Ishikawa (cell line): ENCODE measurements around the gene G6PC2.

ENCODE experiments used
- CEBPB ChIP-seq: IDR thresholded peaks from 2 replicates; pipeline ENCODE4 v1.6.1; 2012
- CREB1 ChIP-seq: IDR thresholded peaks from 2 replicates; pipeline ENCODE4 v1.6.1; 2012; ENCODE audit warnings: low read depth
- EGR1 ChIP-seq: IDR thresholded peaks from 2 replicates; pipeline ENCODE4 v1.6.1; 2012
- EP300 ChIP-seq: IDR thresholded peaks from 2 replicates; pipeline ENCODE4 v1.6.1; 2012; ENCODE audit warnings: borderline replicate concordance
- FOXM1 ChIP-seq: IDR thresholded peaks from 2 replicates; pipeline ENCODE4 v1.6.1; 2012; ENCODE audit warnings: low read depth, borderline replicate concordance
- MAX ChIP-seq: IDR thresholded peaks from 2 replicates; pipeline ENCODE4 v1.6.1; 2012
- NFIC ChIP-seq: IDR thresholded peaks from 2 replicates; pipeline ENCODE4 v1.6.1; 2012
- RAD21 ChIP-seq: IDR thresholded peaks from 2 replicates; pipeline ENCODE4 v1.6.1; 2012; ENCODE audit warnings: low read depth
- REST ChIP-seq: IDR thresholded peaks from 2 replicates; pipeline ENCODE4 v1.6.1; 2012; ENCODE audit warnings: low read depth, mild to moderate bottlenecking
- TAF1 ChIP-seq: IDR thresholded peaks from 2 replicates; pipeline ENCODE4 v1.6.1; 2012; ENCODE audit warnings: low read depth, mild to moderate bottlenecking
- TCF12 ChIP-seq: IDR thresholded peaks from 2 replicates; pipeline ENCODE4 v1.6.1; 2012; ENCODE audit warnings: low read depth
- TEAD4 ChIP-seq: IDR thresholded peaks from 2 replicates; pipeline ENCODE4 v1.6.1; 2012
- USF1 ChIP-seq: IDR thresholded peaks from 2 replicates; pipeline ENCODE4 v1.6.1; 2012
- YY1 ChIP-seq: IDR thresholded peaks from 2 replicates; pipeline ENCODE4 v1.6.1; 2012; ENCODE audit warnings: low read depth
- ZBTB7A ChIP-seq: IDR thresholded peaks from 2 replicates; pipeline ENCODE4 v1.6.1; 2012; ENCODE audit warnings: low read depth

Gene G6PC2

DNA sequence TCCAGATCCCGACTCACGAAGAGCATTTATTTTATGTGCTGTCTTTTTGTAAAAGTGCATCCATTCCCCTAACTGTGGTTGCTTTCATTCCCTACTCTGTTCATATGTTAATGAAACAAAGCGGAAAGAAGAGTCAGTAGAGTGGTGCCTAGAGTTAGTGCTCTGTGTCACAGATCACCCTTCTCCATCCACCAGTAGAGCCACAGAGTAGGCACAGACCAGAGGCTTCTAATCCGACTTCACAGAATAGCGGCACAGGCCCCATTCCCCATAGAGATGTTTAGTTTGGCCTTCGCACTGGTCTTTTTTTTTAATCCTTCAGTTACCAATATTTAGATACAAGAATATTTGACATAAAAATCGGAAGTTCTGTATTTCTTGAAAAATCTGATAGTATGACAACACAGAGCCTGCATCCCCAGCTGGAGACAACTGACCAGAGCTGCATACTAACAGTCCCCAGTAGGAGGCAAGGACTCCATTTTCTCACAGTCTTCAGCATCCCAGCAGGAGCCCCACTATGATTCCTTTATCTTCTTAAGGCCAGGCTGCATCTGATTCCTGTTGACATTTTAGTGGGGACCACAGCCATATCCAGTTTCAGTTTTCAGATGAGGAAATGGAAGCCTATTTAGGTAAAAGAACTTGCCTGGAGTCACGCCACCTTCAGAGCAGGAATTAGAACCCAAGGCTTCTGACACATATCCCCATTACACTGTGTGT is 7.0 kb downstream of the G6PC2 start:
- TF ChIP-seq MAX (no peak), ZBTB7A (no peak), TCF12 (no peak), YY1 (no peak), TAF1 (no peak), EGR1 (no peak), TEAD4 (no peak), FOXM1 (no peak), CREB1 (no peak), RAD21 (no peak), USF1 (no peak), NFIC (no peak), REST (no peak), CEBPB (no peak), EP300 (no peak)

- TF ChIP-seq FOXM1 (no peak), EGR1 (no peak), ZBTB7A (no peak), YY1 (no peak), TCF12 (no peak), CEBPB (no peak), RAD21 (no peak), TAF1 (no peak), REST (no peak), TEAD4 (no peak), EP300 (no peak), MAX (no peak), NFIC (no peak), CREB1 (no peak)
These were observed 9.2 kb downstream of the G6PC2 start for GRCh38 chr2:168910330-168910729.

GRCh38 chr2:168912466-168912865 is 11.4 kb downstream of the G6PC2 start:
- no peak for TF ChIP-seq ZBTB7A
- no peak for TF ChIP-seq USF1
- no peak for TF ChIP-seq EP300
- TF ChIP-seq TEAD4 = no peak
- TF ChIP-seq YY1 = no peak
- no peak for TF ChIP-seq REST
- no peak for TF ChIP-seq NFIC
- TF ChIP-seq MAX = no peak
- no peak for TF ChIP-seq TAF1
- no peak for TF ChIP-seq CEBPB
- TF ChIP-seq TCF12 = no peak
- TF ChIP-seq FOXM1 = no peak
- no peak for TF ChIP-seq RAD21
- TF ChIP-seq EGR1 = no peak
- TF ChIP-seq CREB1 = no peak

- TF ChIP-seq MAX = no peak
- no peak for TF ChIP-seq TAF1
- TF ChIP-seq EP300 = no peak
- TF ChIP-seq TEAD4 = no peak
- no peak for TF ChIP-seq RAD21
- no peak for TF ChIP-seq NFIC
- no peak for TF ChIP-seq CREB1
- no peak for TF ChIP-seq USF1
- no peak for TF ChIP-seq FOXM1
- TF ChIP-seq TCF12 = no peak
- TF ChIP-seq REST = no peak
- TF ChIP-seq EGR1 = no peak
- no peak for TF ChIP-seq CEBPB
- TF ChIP-seq ZBTB7A = no peak
- TF ChIP-seq YY1 = no peak
These were observed 11.8 kb downstream of the G6PC2 start for GRCh38 chr2:168912901-168913369.
